Measurements from ENCODE around the gene OTUB2. TPM values are rescaled to one million over a fixed set of nuclear protein-coding genes. Genes with fewer than 3 reads are reported as not detected.
A peak's percentile ranks its signal among the peaks of the same experiment; 100 is the strongest.

Gene OTUB2
- total RNA-seq, 1 experiment from 2014 or later, result 0.55 TPM

DNA sequence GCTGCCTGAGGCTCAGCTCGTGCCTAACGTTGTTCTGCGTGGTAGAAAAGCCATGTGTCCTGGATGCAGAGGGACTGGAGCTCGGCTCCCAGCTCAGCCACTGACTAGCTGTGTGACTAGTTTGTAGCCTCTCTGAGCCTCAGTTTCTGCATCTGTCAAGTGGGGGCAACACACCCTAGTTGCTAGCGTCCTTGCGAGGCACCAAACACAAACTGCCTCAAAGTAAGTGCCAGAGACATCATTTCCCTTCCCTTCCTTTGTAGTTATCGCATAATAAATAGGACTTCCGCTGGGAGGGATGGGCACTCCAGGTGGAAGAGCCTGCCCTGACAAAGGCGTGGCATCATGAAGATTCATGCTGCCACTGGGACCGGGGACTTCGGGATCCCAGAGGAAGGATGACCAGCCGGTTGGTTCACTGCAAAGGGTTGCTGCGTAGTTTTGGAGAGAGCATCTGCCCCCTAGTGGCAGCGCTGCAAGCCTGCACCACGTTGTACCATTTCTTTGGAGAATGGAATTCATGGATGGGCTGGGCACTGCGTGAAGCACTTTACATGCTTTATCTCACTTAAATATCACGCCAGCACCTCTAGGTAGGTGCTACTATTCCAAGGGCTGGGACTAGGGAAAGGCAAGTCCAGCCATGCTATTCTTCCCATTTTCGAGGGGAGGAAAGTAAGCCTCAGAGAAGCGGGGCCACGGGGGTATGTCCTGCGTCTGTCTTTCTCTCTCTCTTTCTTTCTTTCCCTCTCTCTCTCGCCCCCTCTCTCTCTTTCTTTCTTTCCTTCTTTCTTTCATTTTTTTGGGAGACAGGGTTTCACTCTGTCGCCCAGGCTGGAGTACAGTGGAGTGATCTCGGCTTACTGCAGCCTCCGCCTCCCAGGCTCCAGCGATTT is 24.4 kb upstream of the OTUB2 start:
- Histone ChIP-seq H2AFZ (no peak overlapping the region), H3K4me2 (no peak overlapping the region), H3K9me3 (ENCODE audit: insufficient read depth, low read depth) (no peaks in the 10 kb centered on the region), H3F3A (ENCODE audit: insufficient read depth, low read depth) (no peaks in the 10 kb centered on the region), H3K27me3 (ENCODE audit: insufficient read depth, low read depth) (no peaks in the 10 kb centered on the region), H3K36me3 (ENCODE audit: low read depth) (no peaks in the 10 kb centered on the region), H4K20me1 (ENCODE audit: insufficient read depth) (no peaks in the 10 kb centered on the region), H3K27ac (no peak overlapping the region), H3K79me2 (ENCODE audit: low read depth) (no peaks in the 10 kb centered on the region), H3K4me3 (no peak overlapping the region), H3K9me2 (ENCODE audit: insufficient read depth) (no peaks in the 10 kb centered on the region), H3K4me1 (replicated peaks; ENCODE audit: insufficient read depth) (no peaks in the 10 kb centered on the region)
- DNase-seq, result peak; percentile 25 to 67
- ChIA-PET CTCF (no interaction called here), POLR2A (ENCODE audit: unreplicated experiment) (no interaction called here)
- TF ChIP-seq, protein P1, sequence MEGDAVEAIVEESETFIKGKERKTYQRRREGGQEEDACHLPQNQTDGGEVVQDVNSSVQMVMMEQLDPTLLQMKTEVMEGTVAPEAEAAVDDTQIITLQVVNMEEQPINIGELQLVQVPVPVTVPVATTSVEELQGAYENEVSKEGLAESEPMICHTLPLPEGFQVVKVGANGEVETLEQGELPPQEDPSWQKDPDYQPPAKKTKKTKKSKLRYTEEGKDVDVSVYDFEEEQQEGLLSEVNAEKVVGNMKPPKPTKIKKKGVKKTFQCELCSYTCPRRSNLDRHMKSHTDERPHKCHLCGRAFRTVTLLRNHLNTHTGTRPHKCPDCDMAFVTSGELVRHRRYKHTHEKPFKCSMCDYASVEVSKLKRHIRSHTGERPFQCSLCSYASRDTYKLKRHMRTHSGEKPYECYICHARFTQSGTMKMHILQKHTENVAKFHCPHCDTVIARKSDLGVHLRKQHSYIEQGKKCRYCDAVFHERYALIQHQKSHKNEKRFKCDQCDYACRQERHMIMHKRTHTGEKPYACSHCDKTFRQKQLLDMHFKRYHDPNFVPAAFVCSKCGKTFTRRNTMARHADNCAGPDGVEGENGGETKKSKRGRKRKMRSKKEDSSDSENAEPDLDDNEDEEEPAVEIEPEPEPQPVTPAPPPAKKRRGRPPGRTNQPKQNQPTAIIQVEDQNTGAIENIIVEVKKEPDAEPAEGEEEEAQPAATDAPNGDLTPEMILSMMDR (conservative IDR thresholded peaks at IDR 0.05), result peak; percentile 87
- no peak for TF ChIP-seq EZH2 (IDR thresholded peaks at IDR 0.05; ENCODE audit: low read depth)
- BruUV-seq (replicated peaks), result no TSS peak
- intact Hi-C loops (cut with micrococcal nuclease; ENCODE audit: unreplicated experiment), result loop anchor here (1.0 kb wide), 1 partner anchor 62 kb away; no protein-coding TSS in a partner anchor

DNA sequence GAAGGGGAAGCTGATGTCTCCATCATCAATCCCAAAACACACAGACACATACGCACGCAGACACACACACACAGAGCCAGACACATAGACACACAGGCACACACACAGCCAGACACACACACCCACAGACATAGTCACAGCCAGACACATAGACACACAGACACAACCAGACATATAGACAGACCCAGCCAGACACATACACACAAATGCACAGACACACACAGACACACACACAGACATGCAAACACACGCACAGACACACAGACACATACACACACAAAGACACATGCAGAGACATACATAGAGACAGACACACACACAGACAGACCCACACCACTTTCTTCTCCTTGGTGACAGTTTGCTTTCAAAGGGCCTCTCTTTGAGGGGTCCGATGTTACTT is 22.7 kb upstream of the OTUB2 start:
- Histone ChIP-seq H3F3A (ENCODE audit: insufficient read depth, low read depth) (no peaks in the 10 kb centered on the region), H3K36me3 (ENCODE audit: low read depth) (no peaks in the 10 kb centered on the region), H3K27ac (no peak overlapping the region), H2AFZ (no peak overlapping the region), H3K79me2 (ENCODE audit: low read depth) (no peaks in the 10 kb centered on the region), H3K4me1 (replicated peaks; ENCODE audit: insufficient read depth) (no peaks in the 10 kb centered on the region), H3K4me3 (no peak overlapping the region), H4K20me1 (ENCODE audit: insufficient read depth) (no peaks in the 10 kb centered on the region), H3K9me3 (ENCODE audit: insufficient read depth, low read depth) (no peaks in the 10 kb centered on the region), H3K4me2 (no peak overlapping the region), H3K9me2 (ENCODE audit: insufficient read depth) (no peaks in the 10 kb centered on the region), H3K27me3 (ENCODE audit: insufficient read depth, low read depth) (no peaks in the 10 kb centered on the region)
- BruUV-seq (replicated peaks), result no TSS peak
- no peak for DNase-seq
- CTCF ChIA-PET, result no interaction called here
- POLR2A ChIA-PET (ENCODE audit: unreplicated experiment), result no interaction called here
- no peak for TF ChIP-seq EZH2 (IDR thresholded peaks at IDR 0.05; ENCODE audit: low read depth)
- TF ChIP-seq, protein P1 (conservative IDR thresholded peaks at IDR 0.05), result no peak
- intact Hi-C loops (cut with micrococcal nuclease; ENCODE audit: unreplicated experiment), result no loop called here

DNA sequence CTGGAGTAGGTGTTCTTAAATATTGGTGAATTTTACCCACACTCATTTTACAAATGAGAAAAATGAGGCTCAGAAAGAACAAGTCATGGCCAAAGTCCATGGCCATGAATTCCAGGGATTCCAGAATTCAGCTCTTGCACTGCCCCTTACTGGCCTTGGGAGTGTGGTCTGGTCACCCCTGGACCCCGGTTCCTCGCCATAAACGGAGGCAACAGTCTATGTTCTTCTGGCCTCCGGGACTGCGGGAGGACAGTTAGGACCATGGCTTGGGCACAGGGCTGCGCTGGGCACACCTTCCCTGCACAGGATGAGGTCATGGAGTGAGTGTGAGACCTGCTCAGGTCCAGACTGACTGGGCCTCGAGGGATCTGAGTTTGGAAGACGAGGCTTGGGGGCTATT is 22.1 kb upstream of the OTUB2 start:
- no peaks in the 10 kb centered on the region for H3K9me3 ChIP-seq (ENCODE audit: insufficient read depth, low read depth)
- no peak overlapping the region for H3K27ac ChIP-seq
- H3F3A ChIP-seq (ENCODE audit: insufficient read depth, low read depth), result no peaks in the 10 kb centered on the region
- BruUV-seq (replicated peaks), result no TSS peak
- no peaks in the 10 kb centered on the region for H3K79me2 ChIP-seq (ENCODE audit: low read depth)
- no peak overlapping the region for H2AFZ ChIP-seq
- ChIA-PET POLR2A (ENCODE audit: unreplicated experiment) (no interaction called here), CTCF (no interaction called here)
- no peak overlapping the region for H3K4me2 ChIP-seq
- H3K36me3 ChIP-seq (ENCODE audit: low read depth), result no peaks in the 10 kb centered on the region
- no peaks in the 10 kb centered on the region for H3K27me3 ChIP-seq (ENCODE audit: insufficient read depth, low read depth)
- no peaks in the 10 kb centered on the region for H4K20me1 ChIP-seq (ENCODE audit: insufficient read depth)
- H3K4me3 ChIP-seq, result no peak overlapping the region
- H3K9me2 ChIP-seq (ENCODE audit: insufficient read depth), result no peaks in the 10 kb centered on the region
- H3K4me1 ChIP-seq (replicated peaks; ENCODE audit: insufficient read depth), result no peaks in the 10 kb centered on the region
- no peak for DNase-seq
- no peak for TF ChIP-seq EZH2 (IDR thresholded peaks at IDR 0.05; ENCODE audit: low read depth)
- TF ChIP-seq, protein P1 (conservative IDR thresholded peaks at IDR 0.05), result no peak
- intact Hi-C loops (cut with micrococcal nuclease; ENCODE audit: unreplicated experiment), result no loop called here
